ENCODE data around the gene CACNB2.

DNA sequence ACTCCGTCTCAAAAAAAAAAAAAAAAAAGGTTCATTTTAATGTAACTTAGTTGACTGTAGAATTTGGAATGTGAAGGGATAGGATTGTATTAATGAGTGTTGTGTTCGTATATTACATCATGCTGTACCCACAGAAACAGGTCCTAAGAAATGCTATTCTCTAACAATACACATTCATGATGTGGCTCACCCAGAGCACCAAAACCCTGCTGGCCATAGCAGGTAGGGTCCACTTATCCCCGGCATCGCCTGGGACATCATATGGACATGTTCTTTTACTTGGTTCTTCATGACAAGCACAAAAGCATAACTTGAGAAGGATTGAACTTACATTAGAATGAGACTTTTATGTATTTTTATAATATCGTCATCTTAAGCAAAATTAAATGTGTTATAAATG, 241.5 kb downstream of the CACNB2 start:
- TF ChIP-seq, protein P1, sequence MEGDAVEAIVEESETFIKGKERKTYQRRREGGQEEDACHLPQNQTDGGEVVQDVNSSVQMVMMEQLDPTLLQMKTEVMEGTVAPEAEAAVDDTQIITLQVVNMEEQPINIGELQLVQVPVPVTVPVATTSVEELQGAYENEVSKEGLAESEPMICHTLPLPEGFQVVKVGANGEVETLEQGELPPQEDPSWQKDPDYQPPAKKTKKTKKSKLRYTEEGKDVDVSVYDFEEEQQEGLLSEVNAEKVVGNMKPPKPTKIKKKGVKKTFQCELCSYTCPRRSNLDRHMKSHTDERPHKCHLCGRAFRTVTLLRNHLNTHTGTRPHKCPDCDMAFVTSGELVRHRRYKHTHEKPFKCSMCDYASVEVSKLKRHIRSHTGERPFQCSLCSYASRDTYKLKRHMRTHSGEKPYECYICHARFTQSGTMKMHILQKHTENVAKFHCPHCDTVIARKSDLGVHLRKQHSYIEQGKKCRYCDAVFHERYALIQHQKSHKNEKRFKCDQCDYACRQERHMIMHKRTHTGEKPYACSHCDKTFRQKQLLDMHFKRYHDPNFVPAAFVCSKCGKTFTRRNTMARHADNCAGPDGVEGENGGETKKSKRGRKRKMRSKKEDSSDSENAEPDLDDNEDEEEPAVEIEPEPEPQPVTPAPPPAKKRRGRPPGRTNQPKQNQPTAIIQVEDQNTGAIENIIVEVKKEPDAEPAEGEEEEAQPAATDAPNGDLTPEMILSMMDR (IDR thresholded peaks at IDR 0.05; ENCODE audit: low read depth, low read length, missing input control) = no peak
- TF ChIP-seq JUND (IDR thresholded peaks at IDR 0.05) (no peak), GABPA (IDR thresholded peaks at IDR 0.05 in 1 of 2, conservative IDR thresholded peaks at IDR 0.05 in 1 of 2) (no peak), EGR1 (IDR thresholded peaks at IDR 0.05; ENCODE audit: low read depth in 2 of 2) (no peak), RAD21 (IDR thresholded peaks at IDR 0.05) (no peak), YY1 (IDR thresholded peaks at IDR 0.05) (no peak), TAF1 (conservative IDR thresholded peaks at IDR 0.05) (no peak), SP1 (IDR thresholded peaks at IDR 0.05) (no peak), FOXA1 (IDR thresholded peaks at IDR 0.05) (no peak), NR2F2 (IDR thresholded peaks at IDR 0.05) (no peak), RXRA (IDR thresholded peaks at IDR 0.05) (no peak)
- TF ChIP-seq, protein P2, sequence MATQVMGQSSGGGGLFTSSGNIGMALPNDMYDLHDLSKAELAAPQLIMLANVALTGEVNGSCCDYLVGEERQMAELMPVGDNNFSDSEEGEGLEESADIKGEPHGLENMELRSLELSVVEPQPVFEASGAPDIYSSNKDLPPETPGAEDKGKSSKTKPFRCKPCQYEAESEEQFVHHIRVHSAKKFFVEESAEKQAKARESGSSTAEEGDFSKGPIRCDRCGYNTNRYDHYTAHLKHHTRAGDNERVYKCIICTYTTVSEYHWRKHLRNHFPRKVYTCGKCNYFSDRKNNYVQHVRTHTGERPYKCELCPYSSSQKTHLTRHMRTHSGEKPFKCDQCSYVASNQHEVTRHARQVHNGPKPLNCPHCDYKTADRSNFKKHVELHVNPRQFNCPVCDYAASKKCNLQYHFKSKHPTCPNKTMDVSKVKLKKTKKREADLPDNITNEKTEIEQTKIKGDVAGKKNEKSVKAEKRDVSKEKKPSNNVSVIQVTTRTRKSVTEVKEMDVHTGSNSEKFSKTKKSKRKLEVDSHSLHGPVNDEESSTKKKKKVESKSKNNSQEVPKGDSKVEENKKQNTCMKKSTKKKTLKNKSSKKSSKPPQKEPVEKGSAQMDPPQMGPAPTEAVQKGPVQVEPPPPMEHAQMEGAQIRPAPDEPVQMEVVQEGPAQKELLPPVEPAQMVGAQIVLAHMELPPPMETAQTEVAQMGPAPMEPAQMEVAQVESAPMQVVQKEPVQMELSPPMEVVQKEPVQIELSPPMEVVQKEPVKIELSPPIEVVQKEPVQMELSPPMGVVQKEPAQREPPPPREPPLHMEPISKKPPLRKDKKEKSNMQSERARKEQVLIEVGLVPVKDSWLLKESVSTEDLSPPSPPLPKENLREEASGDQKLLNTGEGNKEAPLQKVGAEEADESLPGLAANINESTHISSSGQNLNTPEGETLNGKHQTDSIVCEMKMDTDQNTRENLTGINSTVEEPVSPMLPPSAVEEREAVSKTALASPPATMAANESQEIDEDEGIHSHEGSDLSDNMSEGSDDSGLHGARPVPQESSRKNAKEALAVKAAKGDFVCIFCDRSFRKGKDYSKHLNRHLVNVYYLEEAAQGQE (IDR thresholded peaks at IDR 0.05) = no peak
- TF ChIP-seq, protein P3, sequence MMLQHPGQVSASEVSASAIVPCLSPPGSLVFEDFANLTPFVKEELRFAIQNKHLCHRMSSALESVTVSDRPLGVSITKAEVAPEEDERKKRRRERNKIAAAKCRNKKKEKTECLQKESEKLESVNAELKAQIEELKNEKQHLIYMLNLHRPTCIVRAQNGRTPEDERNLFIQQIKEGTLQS (IDR thresholded peaks at IDR 0.05) = no peak
- TF ChIP-seq, protein P4, sequence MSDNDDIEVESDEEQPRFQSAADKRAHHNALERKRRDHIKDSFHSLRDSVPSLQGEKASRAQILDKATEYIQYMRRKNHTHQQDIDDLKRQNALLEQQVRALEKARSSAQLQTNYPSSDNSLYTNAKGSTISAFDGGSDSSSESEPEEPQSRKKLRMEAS (IDR thresholded peaks at IDR 0.05) = no peak

Measured in liver (tissue), 3 donors.